Activated CD4-positive, alpha-beta T cell treated with anti-CD3 and anti-CD28 coated beads for 48 hours (primary cell): ENCODE results near the gene S100A7.

Experiments
- DNase-seq: peaks from one replicate; pipeline ENCODE4 v3.0.0-alpha.2; 2020

The S100A7 gene

DNA sequence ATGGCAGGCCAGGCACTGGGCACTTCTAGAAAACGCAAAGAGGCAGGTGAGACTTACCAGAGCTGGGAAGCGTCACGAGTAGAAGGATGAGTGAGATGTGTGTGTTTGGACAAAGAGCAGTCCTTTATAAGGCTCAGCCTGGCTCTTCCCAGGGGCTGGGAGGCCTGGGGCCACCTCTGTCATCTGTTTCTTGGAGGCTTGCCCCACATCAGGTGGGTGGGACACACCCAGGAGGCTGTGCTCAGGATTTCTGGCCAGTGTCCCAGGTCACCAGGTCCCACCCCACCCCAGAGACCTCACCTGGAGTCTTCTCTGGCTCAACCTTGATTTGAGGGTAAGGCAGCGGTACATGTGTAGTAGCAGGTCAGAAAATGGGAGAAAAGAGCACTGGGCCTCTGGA lies at the start of gene S100A7:
Gene S100A7 (minus strand): TSS at position 101 of the 400 bp plus-strand sequence. CDS start 1,638 bp downstream, outside the sequence.
- DNase-seq: no peak

DNA sequence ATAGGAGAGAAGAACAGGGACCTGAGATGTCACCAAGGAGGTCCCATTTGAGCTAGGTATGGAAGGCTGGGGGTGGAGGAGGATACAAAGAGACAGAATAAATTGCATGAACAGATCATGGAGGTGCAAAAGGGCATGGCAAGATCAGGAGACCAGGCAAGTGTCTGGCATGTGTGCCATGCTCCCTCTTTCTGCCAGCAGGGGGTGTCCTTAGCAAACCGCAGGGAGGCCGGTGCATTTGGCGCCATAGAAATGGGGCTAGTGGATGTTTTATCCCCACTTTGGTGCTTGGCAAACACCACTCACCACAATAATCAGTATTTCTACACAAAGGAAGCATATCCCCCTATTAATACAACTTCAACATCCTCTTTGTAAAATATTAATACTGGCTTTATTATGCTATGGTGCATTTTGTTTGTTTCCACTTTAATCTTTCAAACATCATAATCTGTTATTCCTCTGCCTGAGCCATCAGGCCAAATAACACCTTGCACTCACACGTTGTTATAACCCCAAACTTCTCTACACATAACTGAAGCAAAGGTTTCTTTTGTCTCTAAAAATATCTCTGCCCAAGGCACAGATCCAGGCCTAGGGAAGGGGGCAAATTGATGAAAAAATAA lies 49.4 kb upstream of the S100A7 start:
- DNase-seq: peak; percentile 84

- no peak for DNase-seq
Observed at GRCh38 chr1:153509036-153509435, 48.6 kb upstream of the S100A7 start.

DNA sequence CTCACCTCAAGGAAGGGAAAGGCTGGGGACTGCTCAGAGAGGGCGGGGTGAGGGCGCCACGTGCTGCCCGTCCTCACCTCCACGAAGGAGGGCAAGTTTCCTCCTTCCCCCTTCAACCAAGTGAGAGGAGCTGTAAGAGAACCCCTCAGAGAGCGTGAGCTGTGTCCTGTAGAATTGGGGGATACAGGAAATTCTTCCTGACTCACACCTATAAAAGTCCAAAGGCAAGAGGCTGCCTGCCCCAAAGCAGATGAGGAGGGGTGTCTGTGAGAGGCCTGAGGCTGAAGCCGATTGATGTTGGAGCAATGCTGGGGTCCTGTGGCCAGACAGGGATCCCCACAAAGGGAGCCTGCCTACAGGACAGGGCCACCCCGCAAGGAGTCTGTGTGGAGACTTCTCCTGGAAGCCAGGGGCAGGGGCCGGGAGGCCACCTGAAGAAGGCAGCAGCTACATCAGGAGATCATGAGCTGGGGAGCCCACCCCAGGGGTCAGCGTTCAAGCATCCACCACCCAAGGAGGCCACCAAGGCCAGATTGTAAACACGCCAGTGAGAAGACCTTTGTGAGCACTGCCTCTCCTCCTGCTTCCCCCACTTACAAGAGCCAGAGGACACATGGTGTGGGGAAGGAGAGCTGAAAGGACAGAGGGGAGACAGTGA lies 47.6 kb upstream of the S100A7 start:
- DNase-seq: no peak

DNA sequence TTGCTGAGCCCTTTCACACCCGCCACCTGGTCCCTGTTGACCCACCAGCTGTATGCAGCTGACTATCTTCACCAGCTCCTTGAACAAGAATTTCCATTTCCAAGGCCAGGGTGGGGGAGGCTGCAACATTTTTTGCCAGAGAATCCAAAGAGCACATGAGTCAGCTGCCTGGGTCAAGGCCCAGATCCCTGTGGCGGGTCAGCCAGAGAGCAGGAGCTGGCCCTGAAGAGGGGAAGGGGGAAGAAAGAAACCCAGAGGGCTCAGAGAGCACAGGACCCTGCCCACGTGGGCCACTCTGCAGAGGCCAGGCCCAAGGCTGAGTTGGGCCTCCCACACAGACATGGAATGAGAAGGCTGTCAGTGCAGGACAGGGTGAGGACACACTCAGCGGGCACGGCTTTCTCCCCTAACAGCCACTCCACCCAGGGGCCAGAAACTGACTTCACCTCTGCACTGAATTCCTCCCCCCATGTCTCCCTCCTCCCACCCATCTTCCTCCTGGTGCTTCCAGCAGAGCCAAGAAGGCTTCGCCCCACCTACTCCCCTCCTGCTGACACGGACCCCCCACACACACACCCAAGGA lies 46.5 kb upstream of the S100A7 start:
- no peak for DNase-seq

- no peak for DNase-seq
Observed at GRCh38 chr1:153506386-153506785, 45.9 kb upstream of the S100A7 start.

GRCh38 chr1:153505576-153505975 lies 45.1 kb upstream of the S100A7 start:
- DNase-seq: no peak

DNA sequence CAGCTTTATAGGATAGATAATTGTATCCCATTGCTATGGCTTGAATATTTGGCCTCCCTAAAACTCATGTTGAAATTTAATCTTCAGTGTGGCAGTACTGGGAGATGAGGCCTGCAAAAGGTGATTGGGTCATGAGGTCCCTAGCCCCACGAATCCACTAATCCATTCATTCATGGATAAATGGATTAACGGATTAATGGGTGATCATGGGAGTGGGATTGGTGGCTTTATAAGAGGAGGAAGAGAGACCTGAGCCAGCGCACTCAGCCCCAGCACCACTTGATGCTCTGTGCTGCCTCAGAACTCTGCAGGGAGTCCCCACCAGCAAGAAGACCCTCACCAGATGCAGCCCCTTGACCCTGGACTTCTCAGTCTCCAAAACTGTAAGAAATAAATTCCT lies 43.3 kb upstream of the S100A7 start:
- no peak for DNase-seq

GRCh38 chr1:153498746-153499145 lies 38.3 kb upstream of the S100A7 start:
- DNase-seq: no peak

GRCh38 chr1:153495536-153495935 lies 35.1 kb upstream of the S100A7 start:
- no peak for DNase-seq

DNA sequence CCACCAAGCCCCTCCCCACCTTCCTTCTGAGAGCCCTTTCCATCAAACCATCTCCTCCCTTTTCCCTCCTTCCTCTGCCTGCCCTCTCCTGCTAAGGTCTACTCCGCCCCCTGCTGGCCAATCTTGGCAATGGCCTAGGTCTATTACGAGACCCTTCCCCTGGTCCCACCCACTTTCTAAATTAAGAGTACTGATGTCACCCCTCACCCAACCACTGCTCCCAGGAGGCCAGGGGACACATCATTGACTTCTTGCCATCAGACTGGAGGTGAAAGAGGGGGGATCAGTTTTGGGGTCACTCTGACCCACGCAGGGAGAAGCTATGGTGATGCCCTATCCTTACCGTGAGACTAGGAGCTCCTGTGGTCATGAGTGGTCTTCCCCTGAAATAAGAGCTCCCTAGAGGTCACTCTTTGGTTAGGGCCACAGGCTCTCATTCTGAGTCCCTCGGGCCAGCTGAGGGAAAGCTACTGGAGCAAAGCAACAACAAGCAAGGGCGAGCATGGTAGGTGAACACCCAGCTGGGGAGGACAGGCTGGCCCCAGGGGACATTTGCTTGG lies 34.6 kb upstream of the S100A7 start:
- DNase-seq: peak; percentile 91

- DNase-seq: no peak
Observed at GRCh38 chr1:153493343-153493960, 33.0 kb upstream of the S100A7 start.

DNA sequence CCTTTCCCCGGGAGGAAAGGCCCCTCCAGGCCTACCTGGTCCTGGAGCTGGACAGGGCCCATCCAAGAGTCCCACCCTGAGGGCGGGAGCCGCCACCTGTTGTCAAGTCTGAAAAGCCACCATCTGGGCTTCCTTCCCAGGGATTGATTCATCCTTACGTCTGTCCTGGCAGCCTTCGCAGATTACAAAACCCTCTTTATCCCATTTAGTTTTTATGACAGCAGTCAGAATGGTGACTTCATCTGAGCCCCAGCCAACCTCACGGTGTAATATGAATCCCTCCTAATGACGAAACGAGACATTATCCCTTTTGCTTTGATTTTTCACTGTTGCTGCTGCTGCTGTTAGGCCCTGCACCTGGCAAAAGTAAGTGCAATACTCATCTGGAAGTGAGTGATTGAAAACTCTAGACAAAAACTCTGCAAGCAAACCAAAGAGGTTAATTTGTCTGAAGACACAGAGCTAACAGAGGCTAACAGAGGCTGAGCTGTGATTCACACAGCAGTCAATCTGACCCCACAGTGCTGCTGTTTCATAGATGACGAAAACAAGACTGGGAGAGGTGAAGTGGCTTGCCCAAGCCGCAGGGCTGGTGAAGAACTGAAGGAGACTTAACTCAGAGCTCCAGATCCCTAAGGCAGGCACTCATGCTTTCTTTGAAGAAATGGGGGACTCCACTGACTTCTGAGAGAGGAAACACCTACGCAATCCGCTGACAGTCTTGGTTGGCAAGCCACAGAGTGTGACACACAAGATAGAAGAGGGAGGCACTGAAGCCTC lies 30.0 kb upstream of the S100A7 start:
- no peak for DNase-seq

DNA sequence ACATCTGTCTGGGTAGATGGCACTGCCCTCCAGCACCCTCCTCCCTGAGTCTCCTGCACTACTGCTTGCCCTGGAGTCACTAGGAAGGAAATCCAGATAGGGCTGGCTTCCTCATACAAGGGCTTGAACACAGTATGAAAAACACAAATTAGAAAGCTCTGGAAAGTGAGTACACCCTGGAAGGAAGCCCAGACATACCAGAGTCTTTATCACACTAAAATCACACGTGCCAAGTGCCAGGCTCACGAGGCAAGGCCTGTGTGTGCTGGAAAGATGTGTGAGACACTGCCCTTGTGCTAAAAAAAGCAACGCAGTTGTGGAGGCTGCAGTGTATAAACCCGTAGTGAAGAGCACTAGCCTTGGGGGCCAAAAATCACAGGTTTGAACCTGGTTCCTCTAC lies 28.3 kb upstream of the S100A7 start:
- no peak for DNase-seq

- no peak for DNase-seq
Observed at GRCh38 chr1:153487707-153488106, 27.3 kb upstream of the S100A7 start.

GRCh38 chr1:153485863-153486262 lies 25.4 kb upstream of the S100A7 start:
- no peak for DNase-seq

DNA sequence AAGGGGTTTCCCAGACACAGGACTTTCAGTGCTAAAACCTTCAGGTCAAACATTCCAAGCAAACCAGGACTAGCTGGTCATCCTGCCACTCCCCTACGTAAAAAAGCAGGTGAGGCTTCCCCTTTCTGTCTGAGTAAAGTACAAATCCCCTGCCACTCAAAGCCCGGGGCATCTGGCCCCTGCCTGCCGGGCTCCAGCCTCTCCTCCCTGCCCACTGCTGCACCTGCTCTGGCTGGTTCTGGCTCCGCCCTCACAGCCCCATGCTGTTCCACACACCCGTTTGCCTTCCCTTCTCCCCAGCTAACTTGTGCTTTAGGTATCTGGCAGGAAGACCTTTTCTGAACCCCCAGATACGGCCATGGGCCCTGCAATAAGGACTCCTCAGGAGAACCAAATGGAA lies 23.3 kb upstream of the S100A7 start:
- no peak for DNase-seq

DNA sequence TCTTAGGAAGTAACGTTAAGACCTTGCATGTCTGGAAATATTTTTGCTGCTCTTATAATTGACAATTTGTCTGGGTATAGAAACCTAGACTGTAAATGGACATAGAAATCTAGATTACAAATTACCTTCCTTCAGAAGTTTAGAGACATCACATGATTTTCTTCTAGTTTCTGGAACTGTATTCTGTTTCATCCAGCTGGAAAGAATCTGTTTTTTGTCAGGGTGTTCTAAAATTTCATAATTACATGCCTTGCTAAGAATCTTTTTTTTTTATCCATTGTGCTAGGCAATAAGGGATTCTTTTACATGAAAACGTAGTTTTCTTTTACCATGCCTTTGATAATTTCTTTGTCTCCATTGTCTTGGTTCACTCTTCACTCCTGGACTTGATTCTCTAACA lies 20.7 kb upstream of the S100A7 start:
- DNase-seq: no peak

DNA sequence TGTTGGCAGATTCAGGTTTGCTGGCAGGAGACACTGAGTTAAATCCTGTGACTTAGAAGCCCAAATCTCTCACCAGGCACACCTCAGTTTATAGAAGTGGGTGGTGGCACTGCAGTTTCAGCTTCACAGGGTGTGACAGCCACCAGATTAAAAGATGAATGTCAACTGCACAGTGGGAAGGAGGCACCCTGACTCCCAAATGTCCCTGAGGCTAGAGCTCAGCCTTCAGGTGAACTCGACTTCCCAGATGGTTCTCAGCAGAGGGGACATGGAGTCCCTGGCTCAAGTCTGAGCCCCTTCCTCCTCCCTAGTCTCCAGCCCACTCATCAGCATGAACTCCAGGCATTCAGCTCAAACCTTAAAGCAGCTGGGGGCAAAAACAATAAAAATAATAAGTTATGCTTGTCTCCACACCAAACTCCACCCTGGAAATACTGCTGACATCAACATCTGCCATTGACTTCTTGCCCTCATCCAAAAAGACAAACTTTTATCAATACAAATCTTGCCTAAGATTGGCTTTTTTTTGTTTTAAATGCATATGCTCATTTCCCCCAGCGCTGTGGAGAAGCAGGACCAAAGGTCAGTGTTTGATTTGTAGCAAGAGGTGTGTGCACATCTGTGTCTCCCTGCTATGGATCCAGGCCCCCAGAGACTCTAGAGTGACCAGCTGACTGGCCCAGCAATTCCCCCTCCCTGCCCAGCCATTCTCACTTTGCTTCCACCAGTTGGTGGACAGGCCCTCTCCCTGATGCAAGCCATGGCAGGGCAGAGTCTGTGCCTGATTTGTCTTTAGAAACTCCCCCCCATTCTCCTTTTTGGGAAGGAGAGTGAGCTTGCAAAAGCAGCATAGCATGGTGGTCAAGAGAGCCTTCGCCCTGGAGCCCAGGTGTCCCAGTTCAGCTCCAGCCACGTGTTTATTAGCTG lies 18.5 kb upstream of the S100A7 start:
- no peak for DNase-seq

DNA sequence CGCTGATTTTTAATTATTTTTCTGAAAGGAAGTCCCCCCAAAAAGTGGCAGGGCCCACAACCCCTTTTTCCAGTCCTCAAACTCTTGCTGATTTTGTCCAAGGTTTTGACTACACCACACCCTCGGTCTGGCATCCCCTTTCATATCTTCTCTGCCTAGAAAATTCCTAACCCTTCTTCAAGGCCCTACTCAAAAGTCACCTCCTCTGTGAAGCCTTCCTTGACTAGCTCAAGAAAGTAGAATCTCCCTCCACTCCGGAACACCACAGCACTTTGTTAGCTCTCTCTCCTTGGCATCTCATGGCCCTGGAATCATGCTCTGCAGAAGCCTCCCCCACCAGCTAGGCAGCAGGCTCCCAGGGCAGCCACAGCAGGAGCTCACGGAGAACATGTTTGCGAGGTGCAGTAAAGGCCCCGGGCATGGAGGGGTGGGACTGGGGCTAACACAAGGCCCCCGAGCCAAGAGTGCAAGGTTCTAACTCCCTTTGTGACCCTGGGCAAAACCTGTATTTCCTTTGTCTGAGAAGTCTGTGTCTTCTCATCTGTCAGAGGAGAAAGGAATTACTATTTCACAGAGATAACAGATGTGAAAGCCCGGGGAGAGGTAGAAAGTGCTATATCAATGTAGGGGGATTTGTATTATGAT lies 17.7 kb upstream of the S100A7 start:
- no peak for DNase-seq

DNA sequence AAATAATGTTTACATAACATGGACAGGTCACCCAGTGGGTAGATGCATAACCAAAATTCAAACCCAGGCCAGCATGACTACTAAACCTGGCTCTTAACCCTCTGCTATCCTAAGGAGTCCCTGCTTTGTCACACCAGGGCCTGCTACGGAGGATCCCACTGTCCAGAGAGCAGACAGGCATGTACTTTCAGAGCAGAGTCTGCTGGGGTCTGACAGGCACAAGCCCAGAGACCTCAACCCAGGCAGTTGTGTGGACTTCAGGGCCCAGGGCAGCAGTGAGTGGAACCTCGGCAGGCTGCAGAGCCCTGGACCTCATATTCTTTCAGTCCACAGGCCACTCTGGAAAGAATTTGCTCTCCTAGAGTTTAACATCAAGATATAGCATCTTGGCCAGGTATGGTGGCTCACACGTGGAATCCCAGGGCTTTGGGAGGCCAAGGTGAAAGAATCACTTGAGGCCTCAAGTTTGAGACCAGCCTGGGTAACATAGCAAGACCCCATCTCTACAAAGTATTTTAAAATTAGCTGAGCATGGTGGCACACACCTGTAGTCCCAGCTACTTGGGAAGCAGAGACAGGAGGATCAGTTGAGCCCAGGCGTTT lies 16.1 kb upstream of the S100A7 start:
- DNase-seq: no peak
